ENCODE results near the gene AGPS. TPM values are rescaled to one million over a fixed set of nuclear protein-coding genes. Genes with fewer than 3 reads are reported as not detected.

AGPS gene
- polyA plus RNA-seq, 10 donors: 22.2 to 32.0 (median 26.6) TPM

DNA sequence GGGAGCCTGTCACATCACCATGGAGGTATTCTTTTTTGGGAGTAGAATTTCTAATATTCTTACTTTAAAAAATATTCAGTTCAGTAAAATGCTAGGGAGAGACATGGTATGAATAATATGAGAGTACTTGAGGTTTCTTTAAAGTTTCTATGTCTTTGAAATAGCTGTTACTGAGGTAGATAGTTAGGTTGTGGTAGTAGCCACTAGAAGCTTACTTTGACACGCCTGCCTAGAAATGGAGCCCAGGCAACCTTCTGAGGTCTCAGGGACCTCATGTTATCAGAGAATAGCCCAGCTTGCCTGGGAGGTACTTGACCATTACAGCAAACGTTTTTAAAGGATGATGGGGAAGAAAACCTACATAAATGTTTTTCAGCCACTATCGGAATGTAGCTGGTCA, 131.2 kb downstream of the AGPS start:
- no peak for DNase-seq

GRCh38 chr2:177525351-177525924, 132.9 kb downstream of the AGPS start:
- DNase-seq: no peak

DNA sequence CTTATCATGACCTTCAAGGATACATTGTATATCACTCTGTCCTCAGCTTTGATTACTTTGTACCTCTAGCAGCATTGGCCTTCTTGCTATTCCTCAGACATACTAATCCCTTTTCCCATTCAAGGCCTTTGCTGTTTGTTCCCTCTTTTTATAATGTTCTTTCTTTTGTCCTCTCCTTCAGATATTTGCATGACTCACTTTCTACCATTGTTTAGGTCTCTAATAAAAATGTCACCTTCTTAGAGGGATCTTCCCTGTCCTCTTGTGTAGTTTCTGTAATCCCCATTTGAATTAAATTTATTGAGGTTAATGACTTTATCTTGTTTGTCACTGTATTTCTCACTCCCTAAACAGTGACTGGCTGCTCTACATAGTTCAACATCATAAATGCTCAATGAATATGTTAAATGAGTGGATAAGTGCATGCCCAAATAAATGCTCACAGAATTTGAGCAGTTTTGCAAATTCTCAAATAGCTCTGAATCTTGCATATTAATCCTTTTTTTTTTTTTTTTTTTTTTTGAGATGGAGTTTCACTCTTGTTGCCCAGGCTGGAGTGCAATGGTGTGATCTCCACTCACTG, 135.9 kb downstream of the AGPS start:
- DNase-seq: no peak

GRCh38 chr2:177529166-177529565, 136.6 kb downstream of the AGPS start:
- DNase-seq: no peak

GRCh38 chr2:177530561-177530960, 138.0 kb downstream of the AGPS start:
- peak in 1 of 3 donors; percentile 37 for DNase-seq

DNA sequence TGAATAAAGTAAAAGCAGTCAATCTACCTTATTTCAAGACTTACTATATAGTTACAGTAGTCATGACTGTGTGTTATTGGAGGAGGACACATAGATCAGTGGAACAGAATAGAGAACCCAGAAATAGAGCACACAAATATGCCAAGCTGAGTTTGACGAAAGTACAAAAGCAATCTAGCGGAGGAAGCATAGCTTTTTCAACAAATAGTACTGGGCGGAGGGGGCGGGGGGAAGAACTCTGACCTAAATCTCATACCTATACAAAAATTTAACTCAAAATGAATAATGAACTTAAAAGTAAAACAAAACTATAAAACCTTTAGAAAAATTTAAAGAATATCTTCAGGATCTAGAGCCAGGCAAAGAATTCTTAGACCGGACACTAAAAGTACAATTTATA, 139.1 kb downstream of the AGPS start:
- no peak for DNase-seq

GRCh38 chr2:177532567-177532966, 140.0 kb downstream of the AGPS start:
- DNase-seq: no peak

DNA sequence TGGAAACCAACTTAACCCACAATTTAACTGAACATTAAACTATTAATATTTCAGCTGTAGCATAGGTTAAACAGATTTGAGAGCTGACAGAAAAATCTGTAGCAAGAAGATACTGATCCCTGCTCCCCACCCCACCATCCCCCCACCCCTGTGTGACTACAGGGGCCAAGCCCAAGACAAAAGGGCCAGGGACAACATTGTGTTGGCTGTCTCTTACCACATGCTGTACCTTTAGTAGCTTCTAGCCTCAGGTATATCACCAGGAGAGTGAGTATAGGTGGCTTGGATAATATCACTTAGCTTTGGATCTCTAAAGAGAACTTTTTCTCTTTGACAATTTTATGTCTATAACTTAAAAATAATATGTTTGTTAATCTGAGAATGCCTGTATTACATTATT, 140.7 kb downstream of the AGPS start:
- DNase-seq: no peak

GRCh38 chr2:177535000-177535399, 142.4 kb downstream of the AGPS start:
- DNase-seq: no peak

- no peak for DNase-seq
These were observed 143.5 kb downstream of the AGPS start for GRCh38 chr2:177535958-177536504.

GRCh38 chr2:177537213-177537612, 144.6 kb downstream of the AGPS start:
- DNase-seq: no peak

DNA sequence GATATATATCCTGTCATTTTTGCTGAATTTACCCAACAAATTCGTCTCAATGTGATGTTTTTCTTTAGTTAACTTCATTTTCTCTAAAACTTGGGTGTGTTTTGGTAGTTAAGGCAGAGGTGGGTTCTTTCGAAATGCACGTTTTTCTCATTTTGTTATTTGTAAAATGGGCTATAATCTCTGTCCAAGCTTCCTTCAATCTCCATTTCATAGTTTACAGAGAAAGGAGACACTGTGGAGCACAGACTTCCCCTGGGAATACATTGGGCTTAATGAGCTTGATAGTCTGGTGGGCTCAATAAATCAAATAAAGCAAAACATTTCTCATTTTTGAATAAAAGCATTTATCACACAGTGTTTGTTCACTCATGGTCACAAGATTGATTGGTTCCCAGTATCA, 145.1 kb downstream of the AGPS start:
- DNase-seq: no peak

DNA sequence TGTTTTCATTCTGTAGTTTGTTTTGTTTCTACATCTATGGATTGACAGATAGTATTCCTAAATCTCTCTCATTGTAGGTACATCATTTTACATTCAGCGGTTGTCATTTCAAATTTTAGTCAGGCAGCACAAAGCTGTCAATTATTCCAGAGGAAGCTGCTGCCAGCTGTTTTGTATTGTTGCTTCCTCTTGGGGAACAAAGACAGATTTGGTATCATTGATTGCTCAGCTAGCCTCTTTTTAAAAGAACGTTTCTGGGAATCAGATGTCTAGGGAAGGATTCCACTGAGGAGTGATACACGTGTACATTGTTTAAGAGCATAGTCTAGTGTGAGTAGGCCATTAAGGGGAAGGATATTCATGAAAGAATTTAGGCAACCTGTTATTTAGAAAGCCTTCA, 145.8 kb downstream of the AGPS start:
- no peak for DNase-seq

DNA sequence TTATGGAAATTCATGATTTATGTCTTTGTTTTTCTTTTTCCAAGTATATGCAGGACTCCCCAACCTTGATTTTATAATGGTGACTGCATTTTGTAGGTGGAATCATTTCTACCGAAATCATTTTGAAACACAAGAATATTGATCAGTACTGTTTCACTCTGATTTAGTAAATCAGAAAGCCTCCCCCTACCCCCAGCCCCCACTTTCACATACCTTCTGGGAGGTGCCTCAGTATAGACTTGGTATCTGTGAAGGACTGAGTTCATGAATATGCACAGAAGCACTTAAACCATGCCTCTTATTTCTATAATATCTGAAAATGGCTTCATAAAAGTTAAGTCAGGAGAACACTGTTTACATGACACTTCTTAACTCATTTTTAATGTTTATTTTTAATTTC, 147.7 kb downstream of the AGPS start:
- no peak for DNase-seq

DNA sequence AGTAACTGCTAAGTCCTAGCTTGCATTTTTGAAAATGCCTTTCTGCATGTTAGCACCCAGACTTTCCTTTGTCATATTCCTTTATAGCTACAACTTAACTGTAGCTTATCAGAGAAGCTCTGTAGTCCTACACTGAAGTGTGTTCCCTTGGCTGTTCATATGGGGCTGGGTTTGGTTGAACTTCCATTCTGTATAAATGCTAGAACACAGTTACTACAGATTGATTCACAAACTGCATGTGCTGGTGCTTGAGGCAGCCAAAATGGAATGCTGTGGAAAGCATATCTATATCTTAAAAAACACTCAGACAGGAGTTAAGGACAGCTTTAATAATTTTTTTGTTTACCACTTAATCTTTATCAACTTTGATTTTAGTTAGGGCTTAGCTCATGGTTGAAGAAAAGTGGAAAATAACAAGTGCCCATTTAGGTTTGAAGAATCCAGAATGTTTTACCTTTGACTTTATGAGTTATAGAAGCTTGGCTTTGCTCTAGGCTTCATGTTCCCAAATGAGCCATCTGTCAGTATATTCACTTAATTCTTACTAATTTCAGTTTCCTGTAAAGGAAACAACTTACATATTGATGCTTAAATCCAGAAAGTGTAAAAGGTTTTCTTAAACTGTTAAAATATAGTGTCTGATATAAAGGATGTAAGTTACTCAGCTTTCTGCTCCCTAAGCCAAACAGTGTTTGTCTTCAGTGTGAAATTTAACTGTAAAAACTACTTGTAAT, 148.9 kb downstream of the AGPS start:
- DNase-seq: peak in 1 of 3 donors; percentile 37

DNA sequence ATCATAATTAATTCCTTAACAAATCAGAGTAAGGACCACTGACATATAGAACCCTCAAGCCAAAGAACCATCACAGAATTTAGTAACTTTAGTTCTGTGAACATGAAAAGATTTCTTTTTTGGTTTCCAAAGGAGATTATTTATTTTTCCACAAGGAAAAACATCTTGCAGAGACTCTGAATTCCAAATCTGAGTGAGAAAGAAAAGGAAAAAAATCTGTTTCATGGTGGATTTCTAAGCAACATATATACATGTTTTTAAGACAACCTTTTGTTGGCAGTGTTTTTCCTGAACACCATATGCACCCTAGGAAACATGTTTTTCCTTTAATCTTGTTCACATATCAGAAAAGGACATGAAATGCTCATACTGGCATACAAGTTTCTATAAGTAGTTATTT, 149.8 kb downstream of the AGPS start:
- DNase-seq: peak in 2 of 3 donors; percentile 25 to 77

DNA sequence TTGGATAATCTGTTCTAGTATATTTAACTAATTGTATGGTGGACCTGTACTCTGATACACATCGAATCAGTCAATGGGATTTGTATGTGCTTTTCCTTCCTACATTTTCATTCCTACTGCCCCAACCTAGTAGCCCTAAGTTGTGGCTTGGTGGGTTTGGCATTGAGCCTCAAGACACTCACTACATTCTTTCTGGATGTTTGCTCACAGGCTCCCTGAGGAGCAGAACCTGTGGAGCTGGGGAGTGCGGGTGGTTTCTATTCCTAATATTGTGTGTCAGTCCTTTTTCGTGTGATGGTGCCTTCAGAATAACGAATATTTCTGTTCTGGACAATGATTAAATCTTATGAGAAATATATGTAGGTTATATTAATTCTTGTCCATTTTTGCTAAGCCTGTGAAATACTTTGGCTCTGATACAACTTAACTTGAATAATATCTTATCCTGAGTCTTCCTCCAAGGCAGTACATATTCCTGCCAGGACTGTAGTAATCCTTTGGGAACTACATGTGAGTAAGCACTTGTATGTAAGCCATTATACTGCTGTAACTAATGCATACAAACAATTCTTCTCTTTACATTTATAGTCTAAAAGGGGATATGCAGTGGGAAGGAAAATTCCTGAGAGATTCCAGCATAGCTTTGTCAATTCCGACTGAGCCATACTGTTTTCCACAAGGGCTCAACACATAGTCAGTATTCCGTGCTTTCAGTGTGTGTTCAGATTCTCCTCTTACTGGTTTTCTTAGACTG, 150.6 kb downstream of the AGPS start:
- DNase-seq: peak; percentile 81 to 92 (median 87)

- no peak for DNase-seq
These were observed 152.6 kb downstream of the AGPS start for GRCh38 chr2:177545143-177545542.

- DNase-seq: no peak
These were observed 153.5 kb downstream of the AGPS start for GRCh38 chr2:177545981-177546585.

- DNase-seq: no peak
These were observed 154.5 kb downstream of the AGPS start for GRCh38 chr2:177547122-177547521.

DNA sequence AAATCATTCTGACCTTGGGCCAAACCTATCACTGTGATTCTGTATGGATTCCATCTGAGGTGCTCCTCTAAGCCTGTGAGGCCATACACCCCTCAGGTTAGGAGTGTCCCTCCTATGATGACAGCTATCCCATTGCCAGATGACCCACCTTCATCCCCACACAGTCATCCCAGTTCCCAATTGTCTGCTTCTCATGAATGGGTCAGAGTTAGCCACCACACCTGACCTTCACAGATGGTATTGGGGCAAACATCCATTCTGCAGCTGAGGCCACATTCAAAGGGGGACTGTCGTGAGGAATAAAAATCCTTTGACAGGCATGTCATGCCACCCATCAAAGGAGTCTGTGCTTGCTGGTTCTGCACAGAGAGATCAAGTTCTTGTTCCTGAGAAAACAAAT, 155.2 kb downstream of the AGPS start:
- DNase-seq: no peak

DNA sequence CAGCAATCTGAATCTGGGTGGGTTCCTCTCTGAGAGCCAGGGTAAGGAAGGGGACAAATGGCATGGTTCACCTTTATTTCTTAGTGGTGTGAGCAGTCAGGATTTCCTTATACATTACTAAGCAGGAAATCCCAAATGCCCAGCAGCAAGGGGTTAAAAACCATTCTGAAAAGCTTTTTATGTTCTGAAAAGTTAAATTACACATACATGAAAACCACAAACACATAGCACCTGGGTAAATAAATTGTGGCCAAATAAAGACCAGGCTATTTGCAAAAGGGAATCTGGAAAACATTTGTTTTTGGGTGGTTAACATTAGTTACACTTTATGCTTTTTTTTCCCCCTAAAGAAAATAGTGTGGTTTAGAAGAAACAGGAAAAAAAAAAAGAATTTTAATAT, 156.1 kb downstream of the AGPS start:
- DNase-seq: no peak
